H9 (cell line): ENCODE data around the gene SAMM50. TPM values are rescaled to one million over a fixed set of nuclear protein-coding genes. Genes with fewer than 3 reads are reported as not detected.

Experiments
- DNase-seq: peaks from one replicate; pipeline ENCODE4 v3.0.0-alpha.2; 2017
- H2AFZ ChIP-seq: one replicate; pipeline ENCODE4 v1.6.1; 2013; ENCODE audit warnings: mild to moderate bottlenecking, low read length, control low read depth, moderate library complexity
- H2AK5ac ChIP-seq: 2 replicates; pipeline ENCODE4 v1.6.1; 2013; ENCODE audit warnings: low read length, control low read depth, mixed read lengths; ENCODE audit not compliant: insufficient read length
- H2BK120ac ChIP-seq: one replicate; pipeline ENCODE4 v1.6.1; 2013; ENCODE audit warnings: low read depth, mild to moderate bottlenecking, low read length, control low read depth, inconsistent platforms; ENCODE audit not compliant: poor library complexity, severe bottlenecking
- H2BK12ac ChIP-seq: 2 replicates; pipeline ENCODE4 v1.6.1; 2013; ENCODE audit warnings: low read length, control low read depth, mixed read lengths, low read depth; ENCODE audit not compliant: insufficient read length
- H2BK15ac ChIP-seq: 2 replicates; pipeline ENCODE4 v1.6.1; 2013; ENCODE audit warnings: low read depth, low read length, control low read depth
- H2BK20ac ChIP-seq: one replicate; pipeline ENCODE4 v1.6.1; 2013; ENCODE audit warnings: low read depth, mild to moderate bottlenecking, low read length, control low read depth, inconsistent platforms; ENCODE audit not compliant: poor library complexity, severe bottlenecking
- H2BK5ac ChIP-seq: 2 replicates; pipeline ENCODE4 v1.6.1; 2013; ENCODE audit warnings: low read length, control low read depth, mixed read lengths; ENCODE audit not compliant: insufficient read length
- H3K14ac ChIP-seq: 2 replicates; pipeline ENCODE4 v1.6.1; 2013; ENCODE audit warnings: low read length, control low read depth; ENCODE audit not compliant: insufficient read depth
- H3K18ac ChIP-seq: 2 replicates; pipeline ENCODE4 v1.6.1; 2013; ENCODE audit warnings: low read depth, mild to moderate bottlenecking, mixed read lengths, low read length, control low read depth; ENCODE audit not compliant: insufficient read length
- H3K23ac ChIP-seq: 2 replicates; pipeline ENCODE4 v1.6.1; 2013; ENCODE audit warnings: low read length, control low read depth, mixed read lengths, low read depth; ENCODE audit not compliant: insufficient read length
- H3K23me2 ChIP-seq: 2 replicates; pipeline ENCODE4 v1.6.1; 2013; ENCODE audit warnings: low read depth, mild to moderate bottlenecking, mixed read lengths, low read length, control low read depth; ENCODE audit not compliant: insufficient read length, poor library complexity, severe bottlenecking
- H3K27ac ChIP-seq: 2 replicates; pipeline ENCODE4 v1.5.1; 2013; ENCODE audit warnings: low read length, control low read depth, mixed read lengths, low read depth; ENCODE audit not compliant: insufficient read length
- H3K27me3 ChIP-seq: 2 replicates; pipeline ENCODE4 v1.6.1; 2013; ENCODE audit warnings: low read length, control low read depth, inconsistent platforms; ENCODE audit not compliant: insufficient read depth
- H3K4ac ChIP-seq: 2 replicates; pipeline ENCODE4 v1.6.1; 2013; ENCODE audit warnings: low read depth, mild to moderate bottlenecking, control low read depth, inconsistent platforms, low read length, moderate library complexity
- H3K4me1 ChIP-seq: 2 replicates; pipeline ENCODE4 v1.6.1; 2013; ENCODE audit warnings: low read length, control low read depth, inconsistent platforms; ENCODE audit not compliant: insufficient read depth
- H3K4me2 ChIP-seq: 2 replicates; pipeline ENCODE4 v1.6.1; 2013; ENCODE audit warnings: low read length, control low read depth, mixed read lengths; ENCODE audit not compliant: insufficient read length, insufficient read depth
- H3K56ac ChIP-seq: 2 replicates; pipeline ENCODE4 v1.6.1; 2013; ENCODE audit warnings: low read depth, mild to moderate bottlenecking, mixed read lengths, low read length, control low read depth; ENCODE audit not compliant: insufficient read length
- H3K79me1 ChIP-seq: 2 replicates; pipeline ENCODE4 v1.6.1; 2013; ENCODE audit warnings: low read depth, mild to moderate bottlenecking, moderate library complexity, low read length, control low read depth, inconsistent platforms; ENCODE audit not compliant: insufficient read depth, poor library complexity, severe bottlenecking
- H3K79me2 ChIP-seq: 2 replicates; pipeline ENCODE4 v1.6.1; 2013; ENCODE audit warnings: low read length, control low read depth, inconsistent platforms; ENCODE audit not compliant: insufficient read depth
- H3K9ac ChIP-seq: 2 replicates; pipeline ENCODE4 v1.6.1; 2013; ENCODE audit warnings: low read length, control low read depth, mixed read lengths; ENCODE audit not compliant: insufficient read length; ENCODE audit errors: extremely low read depth
- H3K9me3 ChIP-seq: one replicate; pipeline ENCODE4 v1.6.1; 2013; ENCODE audit warnings: low read depth, low read length, inconsistent platforms; ENCODE audit not compliant: control insufficient read depth
- H3T11ph ChIP-seq: one replicate; pipeline ENCODE4 v1.6.1; 2013; ENCODE audit warnings: mild to moderate bottlenecking, low read length, control low read depth, inconsistent platforms
- H4K20me1 ChIP-seq: one replicate; pipeline ENCODE4 v1.6.1; 2013; ENCODE audit not compliant: control insufficient read depth, insufficient read length, insufficient read depth
- H4K5ac ChIP-seq: 2 replicates; pipeline ENCODE4 v1.6.1; 2013; ENCODE audit warnings: low read depth, mild to moderate bottlenecking, mixed read lengths, low read length, control low read depth; ENCODE audit not compliant: insufficient read length
- H4K8ac ChIP-seq: replicated peaks from 2 replicates; pipeline ENCODE4 v1.6.1; 2013; ENCODE audit warnings: low read length, control low read depth, mixed read lengths, low read depth; ENCODE audit not compliant: insufficient read length
- H4K91ac ChIP-seq: 2 replicates; pipeline ENCODE4 v1.6.1; 2013; ENCODE audit warnings: low read depth, mild to moderate bottlenecking, moderate library complexity, mixed read lengths, low read length, control low read depth; ENCODE audit not compliant: insufficient read length
- H3K27ac Mint-ChIP-seq, 3 experiments: 2 replicates in 2 of 3; 3 replicates in 1 of 3; pipeline ENCODE4 v1.8.0; 2020 to 2021; ENCODE audit warnings: mixed read lengths in 3 of 3, mild to moderate bottlenecking in 1 of 3, moderate library complexity in 1 of 3
- H3K27me3 Mint-ChIP-seq: 2 replicates; pipeline ENCODE4 v1.8.0; 2021; ENCODE audit warnings: low read depth, mild to moderate bottlenecking, moderate library complexity, mixed read lengths
- H3K36me3 Mint-ChIP-seq, 3 experiments: 2 replicates in 2 of 3; 3 replicates in 1 of 3; pipeline ENCODE4 v1.8.0; 2020 to 2021; ENCODE audit warnings: low read depth in 3 of 3, mixed read lengths in 3 of 3; ENCODE audit not compliant: insufficient read depth in 1 of 3
- H3K4me1 Mint-ChIP-seq, 2 experiments: 2 replicates each; pipeline ENCODE4 v1.8.0; 2020; ENCODE audit warnings: mixed read lengths in 2 of 2
- H3K4me3 Mint-ChIP-seq, 2 experiments: 2 replicates in 1 of 2; 3 replicates in 1 of 2; pipeline ENCODE4 v1.8.0; 2020 to 2021; ENCODE audit warnings: mild to moderate bottlenecking in 2 of 2, mixed read lengths in 2 of 2, moderate library complexity in 1 of 2
- H3K9me3 Mint-ChIP-seq, 2 experiments: 2 replicates in 1 of 2; 3 replicates in 1 of 2; pipeline ENCODE4 v1.8.0; 2020; ENCODE audit warnings: mild to moderate bottlenecking in 2 of 2, mixed read lengths in 2 of 2, moderate library complexity in 1 of 2
- WGBS: extraction: QIAGEN DNeasy Blood & Tissue Kit; methylation state at CpG from one replicate; pipeline ENCODE4 v1.1.7; 2013; ENCODE audit warnings: missing lambda C conversion rate, low lambda C conversion rate, mixed read lengths; ENCODE audit not compliant: insufficient read length; ENCODE audit errors: extremely low coverage; 5-methylcytosine and 5-hydroxymethylcytosine counted together
- total RNA-seq: library from RNA; stranded (reverse); gene quantifications from 2 replicates; pipeline ENCODE4 v1.2.1, GENCODE V29; 2021
- TF ChIP-seq, protein P1 (sequence below): fragments of 200-600 bp; sonication (generic); conservative IDR thresholded peaks from 3 replicates; pipeline ENCODE4 v1.8.0; 2021; ENCODE audit warnings: antibody characterized with exemption, mild to moderate bottlenecking

Gene SAMM50
- total RNA-seq, 1 experiment from 2014 or later, result 57.2 TPM

DNA sequence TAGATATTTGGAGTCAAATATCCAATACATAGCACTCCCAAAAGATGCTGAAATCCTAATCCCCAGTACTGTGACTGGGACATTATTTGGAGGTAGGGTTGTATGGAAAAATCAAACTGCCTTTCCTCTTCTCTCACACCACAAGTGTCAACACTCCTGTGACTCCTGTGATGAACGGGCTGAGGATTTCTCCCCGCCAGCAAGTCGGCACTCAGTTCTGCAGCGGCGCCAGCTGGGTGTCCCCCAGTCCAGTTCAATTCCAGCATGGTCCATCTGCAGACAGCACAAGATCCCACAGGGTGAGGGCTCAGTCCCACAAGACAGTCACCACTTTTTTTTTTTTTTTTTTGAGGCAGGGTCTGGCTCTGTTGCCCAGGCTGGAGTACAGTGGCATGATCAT lies 64.6 kb downstream of the SAMM50 start:
- H3K23ac ChIP-seq, result no peak overlapping the region
- H4K20me1 ChIP-seq, result no peaks in the 10 kb centered on the region
- H2AK5ac ChIP-seq, result no peak overlapping the region
- Mint-ChIP-seq H3K4me3 (no peak overlapping the region), H3K27ac (no peak overlapping the region), H3K36me3 (no peaks in the 10 kb centered on the region), H3K9me3 (no peaks in the 10 kb centered on the region; a peak in 1 of 5 replicates), H3K27me3 (peaks cover 4% of the 10 kb centered on the region), H3K4me1 (peaks cover 10 to 15% of the 10 kb centered on the region in 2 experiments)
- H3K79me1 ChIP-seq, result no peaks in the 10 kb centered on the region
- H3K4ac ChIP-seq, result no peak overlapping the region
- no peak overlapping the region for H3K9ac ChIP-seq
- no CpG with 5 or more reads among the region's 5 CpGs for WGBS
- H3K14ac ChIP-seq, result no peak overlapping the region
- no peaks in the 10 kb centered on the region for H3K27me3 ChIP-seq
- no peak overlapping the region for H3T11ph ChIP-seq
- no peak overlapping the region for H4K5ac ChIP-seq
- no peak overlapping the region for H3K56ac ChIP-seq
- no peak overlapping the region for H3K18ac ChIP-seq
- no peaks in the 10 kb centered on the region for H3K4me1 ChIP-seq
- no peak overlapping the region for H2BK20ac ChIP-seq
- peaks cover 8% of the 10 kb centered on the region for H3K23me2 ChIP-seq
- H2BK120ac ChIP-seq, result no peak overlapping the region
- H3K9me3 ChIP-seq, result no peaks in the 10 kb centered on the region
- no peaks in the 10 kb centered on the region for H3K79me2 ChIP-seq
- no peak overlapping the region for H3K4me2 ChIP-seq
- H2AFZ ChIP-seq, result no peak overlapping the region
- H4K8ac ChIP-seq, result no peak overlapping the region
- H4K91ac ChIP-seq, result no peak overlapping the region
- TF ChIP-seq, protein P1, sequence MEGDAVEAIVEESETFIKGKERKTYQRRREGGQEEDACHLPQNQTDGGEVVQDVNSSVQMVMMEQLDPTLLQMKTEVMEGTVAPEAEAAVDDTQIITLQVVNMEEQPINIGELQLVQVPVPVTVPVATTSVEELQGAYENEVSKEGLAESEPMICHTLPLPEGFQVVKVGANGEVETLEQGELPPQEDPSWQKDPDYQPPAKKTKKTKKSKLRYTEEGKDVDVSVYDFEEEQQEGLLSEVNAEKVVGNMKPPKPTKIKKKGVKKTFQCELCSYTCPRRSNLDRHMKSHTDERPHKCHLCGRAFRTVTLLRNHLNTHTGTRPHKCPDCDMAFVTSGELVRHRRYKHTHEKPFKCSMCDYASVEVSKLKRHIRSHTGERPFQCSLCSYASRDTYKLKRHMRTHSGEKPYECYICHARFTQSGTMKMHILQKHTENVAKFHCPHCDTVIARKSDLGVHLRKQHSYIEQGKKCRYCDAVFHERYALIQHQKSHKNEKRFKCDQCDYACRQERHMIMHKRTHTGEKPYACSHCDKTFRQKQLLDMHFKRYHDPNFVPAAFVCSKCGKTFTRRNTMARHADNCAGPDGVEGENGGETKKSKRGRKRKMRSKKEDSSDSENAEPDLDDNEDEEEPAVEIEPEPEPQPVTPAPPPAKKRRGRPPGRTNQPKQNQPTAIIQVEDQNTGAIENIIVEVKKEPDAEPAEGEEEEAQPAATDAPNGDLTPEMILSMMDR, result no peak
- H3K27ac ChIP-seq, result no peak overlapping the region
- H2BK15ac ChIP-seq, result no peak overlapping the region
- no peak overlapping the region for H2BK12ac ChIP-seq
- no peak for DNase-seq
- H2BK5ac ChIP-seq, result no peak overlapping the region
